GM19023 (cell line): ENCODE measurements around the gene RAX.

Experiments
- ATAC-seq: cut with Tn5 transposase; IDR thresholded peaks from one replicate; pipeline ENCODE4 v1.9.1; 2021; ENCODE audit warnings: mild to moderate bottlenecking, moderate library complexity; ENCODE audit not compliant: unreplicated experiment

The RAX gene

GRCh38 chr18:59249199-59249774 lies 24.0 kb downstream of the RAX start:
- ATAC-seq, result no peak

GRCh38 chr18:59246796-59247195 lies 26.5 kb downstream of the RAX start:
- no peak for ATAC-seq

DNA sequence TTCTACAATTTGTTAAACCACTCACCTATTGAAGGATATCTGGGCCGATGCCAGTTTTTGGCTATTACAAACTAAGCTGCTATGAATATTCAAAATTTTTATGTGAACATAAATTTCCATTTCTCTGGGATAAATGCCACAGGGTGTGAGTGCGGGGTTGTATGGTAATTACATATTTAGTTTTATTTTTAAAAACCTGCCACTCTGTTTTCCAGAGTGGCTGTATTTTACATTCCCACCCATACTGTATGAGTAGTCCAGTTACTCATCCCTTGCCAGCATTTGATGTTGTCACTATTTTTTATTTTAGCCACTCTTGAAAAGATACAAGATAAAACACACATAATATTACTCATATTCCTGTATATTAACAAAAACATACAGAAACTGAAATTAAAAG lies 30.3 kb downstream of the RAX start:
- no peak for ATAC-seq

GRCh38 chr18:59239642-59240041 lies 33.6 kb downstream of the RAX start:
- no peak for ATAC-seq

- no peak for ATAC-seq
Measured at GRCh38 chr18:59238385-59238784, 34.9 kb downstream of the RAX start.

DNA sequence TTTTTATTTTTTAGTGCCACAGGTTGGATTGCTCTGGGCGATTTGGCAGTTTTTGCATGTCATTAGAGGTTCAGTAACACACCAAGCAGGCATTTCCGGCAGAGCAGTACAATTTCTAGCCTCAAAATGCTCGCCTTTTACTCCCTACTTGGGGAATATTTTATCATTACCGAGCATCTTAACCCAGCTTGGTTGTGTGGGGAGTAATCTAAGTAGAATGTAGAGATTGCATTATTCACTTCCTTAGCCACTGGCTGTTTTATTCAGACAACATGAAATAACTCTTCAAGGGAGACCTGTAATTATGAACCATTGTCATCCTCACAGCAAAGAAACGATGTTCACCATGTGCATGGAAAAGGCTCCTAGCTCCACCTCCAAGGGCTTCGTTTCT lies 40.2 kb downstream of the RAX start:
- ATAC-seq, result no peak

GRCh38 chr18:59232309-59233016 lies 40.8 kb downstream of the RAX start:
- no peak for ATAC-seq

- no peak for ATAC-seq
Measured at GRCh38 chr18:59231877-59232276, 41.4 kb downstream of the RAX start.

- ATAC-seq, result no peak
Measured at GRCh38 chr18:59231114-59231513, 42.1 kb downstream of the RAX start.

DNA sequence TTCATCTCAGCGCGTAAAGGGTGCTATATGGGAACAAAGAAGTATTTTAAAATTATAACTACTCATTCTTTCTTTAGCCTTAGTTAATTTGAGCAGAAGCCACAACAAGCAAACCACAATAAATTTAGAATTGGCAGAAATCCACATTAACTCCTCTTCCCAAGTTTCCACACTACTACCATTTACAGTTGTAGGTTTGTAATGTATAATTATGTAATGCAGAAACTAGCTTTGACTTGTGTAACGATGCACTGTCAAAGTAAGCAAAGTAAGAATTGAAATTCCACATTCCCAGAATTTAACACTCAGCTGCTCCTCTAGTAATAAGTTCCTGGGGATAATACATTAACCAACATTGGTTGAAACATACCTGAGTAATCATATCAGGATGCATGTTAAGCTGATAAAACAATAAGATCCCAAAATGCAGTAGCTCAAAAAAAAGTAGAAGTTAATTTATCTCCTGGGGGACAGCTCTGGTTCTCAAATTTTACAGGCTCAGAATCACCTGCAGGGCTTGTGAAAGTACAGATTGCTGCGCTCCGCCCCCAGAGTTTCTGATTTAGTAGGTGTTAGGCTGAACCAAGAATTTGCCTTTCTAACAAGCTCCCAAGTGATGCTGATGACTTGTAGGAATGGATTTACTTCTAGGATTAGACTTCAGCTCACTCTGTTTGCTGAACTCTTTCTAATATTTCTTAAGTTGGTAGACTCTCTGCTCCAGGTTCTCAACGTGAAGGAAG lies 43.4 kb downstream of the RAX start:
- ATAC-seq, result no peak

GRCh38 chr18:59229191-59229590 lies 44.1 kb downstream of the RAX start:
- no peak for ATAC-seq

GRCh38 chr18:59228351-59228750 lies 44.9 kb downstream of the RAX start:
- no peak for ATAC-seq

GRCh38 chr18:59222341-59222740 lies 50.9 kb downstream of the RAX start:
- no peak for ATAC-seq

DNA sequence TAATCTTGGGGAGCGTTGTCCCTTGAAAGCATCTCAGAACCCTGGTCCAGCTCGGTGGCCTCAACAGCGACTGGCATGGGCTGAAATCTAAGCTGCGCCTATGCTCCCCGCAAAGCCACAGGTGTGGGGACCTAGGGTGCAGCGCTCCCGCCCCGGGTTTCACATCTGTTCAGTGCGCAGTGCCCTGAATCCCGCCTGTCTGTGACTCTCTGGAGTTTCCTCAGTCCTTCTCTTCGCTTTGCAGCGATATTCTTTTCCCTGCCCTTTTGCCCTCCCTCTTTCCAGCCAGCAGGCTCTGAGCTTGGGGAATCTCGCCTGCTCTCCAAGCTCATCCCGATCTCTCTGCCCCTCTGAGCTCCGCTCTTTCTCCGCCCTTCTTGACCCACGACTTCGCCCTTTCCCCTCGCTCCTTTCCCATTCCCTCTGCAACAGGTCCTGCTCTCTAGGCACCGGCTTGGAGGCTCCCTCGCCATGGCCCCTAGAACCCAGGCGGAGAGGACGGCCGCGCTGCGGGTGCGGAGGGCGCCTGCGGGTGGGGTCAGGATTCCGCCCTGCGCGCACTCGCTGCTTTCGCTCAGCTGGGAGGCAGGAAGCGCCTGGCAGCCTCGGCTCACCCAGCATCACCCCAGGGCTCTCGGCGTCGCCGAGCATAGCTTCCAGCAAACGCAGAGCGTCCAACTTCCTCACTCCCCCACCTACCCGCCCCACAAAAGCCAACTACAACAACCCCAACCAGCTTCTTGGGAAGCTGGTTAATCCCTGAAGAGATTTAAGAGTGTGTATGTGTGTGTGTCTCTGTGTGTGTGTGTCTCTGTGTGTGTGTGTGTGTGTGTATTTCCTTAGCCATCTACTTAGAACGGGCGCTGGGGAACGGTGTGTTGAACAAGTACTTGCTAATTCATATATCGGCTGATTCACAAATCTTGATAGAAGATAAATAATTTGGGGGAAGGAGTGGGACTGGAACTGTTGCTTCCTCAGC lies 52.2 kb downstream of the RAX start:
- ATAC-seq, result no peak

GRCh38 chr18:59220164-59220783 lies 53.0 kb downstream of the RAX start:
- no peak for ATAC-seq

DNA sequence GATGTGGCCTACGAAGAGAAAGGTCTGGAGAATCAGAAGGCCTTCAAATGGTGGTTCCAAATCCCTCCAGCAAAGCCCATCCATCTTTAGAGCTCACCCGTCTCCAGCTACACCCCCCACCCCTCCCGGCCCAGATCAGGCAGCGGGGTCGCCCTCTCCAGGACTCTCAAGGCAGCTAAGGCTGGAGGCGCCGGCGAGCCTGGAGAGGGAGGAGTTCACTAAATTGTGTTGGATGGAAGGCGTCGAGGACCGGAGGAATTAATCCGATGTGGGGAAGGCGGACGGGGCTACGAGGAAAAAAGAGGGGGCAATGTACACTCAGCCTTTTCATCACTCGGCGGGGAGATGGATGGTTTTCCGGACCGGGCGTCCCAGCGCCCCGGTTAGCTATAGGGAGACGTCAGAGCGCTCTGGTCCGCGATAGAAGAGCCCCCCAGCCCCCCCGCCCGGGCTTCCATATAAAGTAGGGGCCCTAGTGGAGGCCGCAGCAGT lies 53.5 kb downstream of the RAX start, which contains the start of gene GRP:
GRP (plus strand) TSS at position 487 of the 492 bp plus-strand sequence. CDS start 108 bp downstream, outside the sequence.
- ATAC-seq, result no peak

DNA sequence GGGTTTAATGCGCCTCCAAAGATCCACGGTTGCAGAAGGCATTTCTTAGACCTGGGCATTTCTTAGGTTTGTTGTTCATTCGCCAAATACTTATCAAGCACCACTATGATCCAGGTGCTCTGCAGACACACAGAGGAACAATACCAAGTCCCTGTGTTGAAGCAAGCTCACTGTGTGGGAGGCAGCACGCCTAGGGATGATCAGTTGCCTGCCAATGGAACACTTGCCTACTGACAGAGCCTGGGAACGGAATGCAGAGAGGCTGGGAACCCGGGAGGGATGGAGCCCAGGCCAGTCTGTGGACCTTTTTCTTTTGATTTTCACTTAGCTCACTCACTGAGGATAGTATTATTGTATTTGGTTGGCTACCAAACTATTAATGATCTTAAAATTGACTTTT lies 55.2 kb downstream of the RAX start:
- no peak for ATAC-seq
